DMS 273 (cell line): ENCODE results near the gene LCN10.
"Not testable (repeated sequence)": the region's sequence is repeated elsewhere in the genome, so short reads cannot be mapped to it uniquely, and the experiment has no call there.

Source experiments
- DNase-seq: peaks from one replicate; lab custom pipeline; 2025; ENCODE audit not compliant: unreplicated experiment; lab: John Stamatoyannopoulos, UW

Gene LCN10

GRCh38 chr9:136704741-136705140 lies 38.0 kb downstream of the LCN10 start:
- DNase-seq: not testable (repeated sequence)

GRCh38 chr9:136703276-136703860 lies 39.4 kb downstream of the LCN10 start:
- peak; percentile 74 for DNase-seq

GRCh38 chr9:136701668-136702053 lies 41.1 kb downstream of the LCN10 start:
- no peak for DNase-seq

GRCh38 chr9:136700959-136701667 lies 41.6 kb downstream of the LCN10 start:
- no peak for DNase-seq

GRCh38 chr9:136700304-136700703 lies 42.4 kb downstream of the LCN10 start:
- no peak for DNase-seq

- DNase-seq: no peak
These were observed 44.0 kb downstream of the LCN10 start for GRCh38 chr9:136698635-136699246.

- DNase-seq: no peak
These were observed 44.8 kb downstream of the LCN10 start for GRCh38 chr9:136697821-136698526.

GRCh38 chr9:136697146-136697820 lies 45.5 kb downstream of the LCN10 start:
- no peak for DNase-seq

- peak; percentile 82 for DNase-seq
These were observed 46.2 kb downstream of the LCN10 start for GRCh38 chr9:136696502-136696901.

- DNase-seq: peak; percentile 93
These were observed 46.8 kb downstream of the LCN10 start for GRCh38 chr9:136695955-136696354.

GRCh38 chr9:136695435-136695895 lies 47.3 kb downstream of the LCN10 start:
- peak; percentile 93 for DNase-seq

- no peak for DNase-seq
These were observed 47.9 kb downstream of the LCN10 start for GRCh38 chr9:136694872-136695247.

- peak; percentile 74 for DNase-seq
These were observed 48.4 kb downstream of the LCN10 start for GRCh38 chr9:136694163-136694871.

GRCh38 chr9:136693490-136694162 lies 49.1 kb downstream of the LCN10 start:
- no peak for DNase-seq

GRCh38 chr9:136693135-136693489 lies 49.6 kb downstream of the LCN10 start:
- no peak for DNase-seq

- no peak for DNase-seq
These were observed 50.3 kb downstream of the LCN10 start for GRCh38 chr9:136692185-136693134.

GRCh38 chr9:136691316-136692184 lies 51.2 kb downstream of the LCN10 start:
- DNase-seq: no peak

GRCh38 chr9:136690806-136691261 lies 51.9 kb downstream of the LCN10 start:
- DNase-seq: peak; percentile 80
